ENCODE data around the gene GNS. TPM values are rescaled to one million over a fixed set of nuclear protein-coding genes. Genes with fewer than 3 reads are reported as not detected.

GNS gene
- total RNA-seq, 2 donors from 2014 or later = 76.5 to 106 TPM

DNA sequence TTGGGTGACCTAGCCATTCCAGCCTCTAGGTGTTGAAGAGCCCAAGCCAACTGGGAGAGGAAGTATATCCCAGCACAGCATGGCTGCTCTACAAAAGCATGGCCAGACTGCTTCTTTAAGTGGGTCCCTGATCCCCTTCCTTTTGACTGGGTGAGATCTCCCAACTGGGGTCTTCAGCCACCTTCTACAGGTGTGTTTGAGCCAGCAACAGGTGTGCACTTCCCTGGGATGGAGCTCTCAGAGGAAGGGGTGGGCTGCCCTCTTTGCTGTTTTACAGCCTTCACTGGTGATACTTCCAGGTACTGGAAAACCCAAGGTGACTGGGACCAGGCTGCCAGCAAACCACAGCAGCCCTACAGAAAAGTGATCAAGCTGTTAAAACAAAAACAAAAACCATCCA is 14.2 kb upstream of the GNS start:
- H3K4me3 ChIP-seq = no peak overlapping the region
- H3K9me3 ChIP-seq = peaks cover 0 to 20% of the 10 kb centered on the region in 2 donors
- DNase-seq (ENCODE audit: low spot score) = no peak
- H3K36me3 ChIP-seq = no peaks in the 10 kb centered on the region
- H3K4me1 ChIP-seq = no peaks in the 10 kb centered on the region
- TF ChIP-seq, protein P1, sequence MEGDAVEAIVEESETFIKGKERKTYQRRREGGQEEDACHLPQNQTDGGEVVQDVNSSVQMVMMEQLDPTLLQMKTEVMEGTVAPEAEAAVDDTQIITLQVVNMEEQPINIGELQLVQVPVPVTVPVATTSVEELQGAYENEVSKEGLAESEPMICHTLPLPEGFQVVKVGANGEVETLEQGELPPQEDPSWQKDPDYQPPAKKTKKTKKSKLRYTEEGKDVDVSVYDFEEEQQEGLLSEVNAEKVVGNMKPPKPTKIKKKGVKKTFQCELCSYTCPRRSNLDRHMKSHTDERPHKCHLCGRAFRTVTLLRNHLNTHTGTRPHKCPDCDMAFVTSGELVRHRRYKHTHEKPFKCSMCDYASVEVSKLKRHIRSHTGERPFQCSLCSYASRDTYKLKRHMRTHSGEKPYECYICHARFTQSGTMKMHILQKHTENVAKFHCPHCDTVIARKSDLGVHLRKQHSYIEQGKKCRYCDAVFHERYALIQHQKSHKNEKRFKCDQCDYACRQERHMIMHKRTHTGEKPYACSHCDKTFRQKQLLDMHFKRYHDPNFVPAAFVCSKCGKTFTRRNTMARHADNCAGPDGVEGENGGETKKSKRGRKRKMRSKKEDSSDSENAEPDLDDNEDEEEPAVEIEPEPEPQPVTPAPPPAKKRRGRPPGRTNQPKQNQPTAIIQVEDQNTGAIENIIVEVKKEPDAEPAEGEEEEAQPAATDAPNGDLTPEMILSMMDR (IDR thresholded peaks at IDR 0.05) = no peak
- H3K27ac ChIP-seq = no peak overlapping the region
- no peaks in the 10 kb centered on the region for H3K27me3 ChIP-seq

DNA sequence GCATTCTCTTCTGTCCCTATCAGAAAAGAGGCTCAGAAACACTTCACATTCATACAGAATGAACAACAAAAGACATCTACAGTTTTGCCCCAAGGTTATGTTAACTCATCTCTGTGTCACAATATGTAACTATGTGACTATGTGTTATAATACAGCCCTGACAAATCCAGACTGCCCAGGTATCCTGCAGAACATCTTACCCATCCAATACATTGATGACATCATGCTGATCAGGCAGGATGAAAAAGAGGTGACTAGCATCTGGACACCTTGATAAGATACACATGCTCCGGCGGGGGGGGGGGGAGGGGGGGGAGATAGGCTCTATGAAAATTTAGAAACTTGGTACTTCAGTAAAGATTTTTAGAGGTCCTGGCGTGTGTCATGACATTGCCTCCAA is 8.3 kb upstream of the GNS start:
- TF ChIP-seq, protein P1 (IDR thresholded peaks at IDR 0.05) = no peak

DNA sequence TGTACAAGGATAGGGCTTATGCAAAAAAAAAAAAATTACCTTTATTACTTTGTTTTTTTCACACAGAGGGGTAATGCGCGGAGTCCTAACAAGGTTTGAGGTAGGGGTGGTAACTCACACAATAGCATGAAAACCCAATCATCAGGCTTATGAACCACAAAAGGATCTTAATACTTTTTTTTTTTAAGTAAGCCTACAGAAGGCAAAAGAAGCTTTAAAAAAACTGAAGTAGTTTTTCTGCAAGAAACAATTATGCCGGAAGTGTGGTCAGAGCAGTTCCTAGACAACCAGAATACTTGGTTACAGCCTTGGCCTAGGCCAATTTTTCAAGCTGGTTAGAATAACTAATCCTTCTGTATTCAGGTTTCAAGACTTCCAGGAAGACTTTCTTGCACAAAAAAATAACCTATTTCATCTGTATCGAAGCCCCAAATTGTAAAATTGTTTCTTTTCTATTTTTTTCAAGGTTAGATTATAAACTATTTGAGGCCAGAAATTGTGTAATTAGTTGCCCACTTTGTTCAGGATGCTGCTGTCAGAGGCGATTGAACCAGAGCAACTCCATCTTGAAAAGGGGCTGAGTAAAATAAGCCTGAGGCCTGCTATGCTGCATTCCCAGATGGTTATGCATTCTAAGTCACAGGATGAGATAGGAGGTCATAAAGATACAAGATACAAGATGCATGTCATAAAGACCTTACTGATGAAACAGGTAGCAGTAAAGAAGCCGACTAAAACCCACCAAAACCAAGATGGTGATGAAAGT is 1.8 kb upstream of the GNS start:
- Histone ChIP-seq H3K36me3 (no peaks in the 10 kb centered on the region), H3K9me3 (no peaks in the 10 kb centered on the region), H3K4me3 (no peak overlapping the region), H3K27ac (no peak overlapping the region), H3K27me3 (no peaks in the 10 kb centered on the region), H3K4me1 (peaks cover 0 to 23% of the 10 kb centered on the region in 2 donors)
- DNase-seq (ENCODE audit: low spot score) = no peak
- TF ChIP-seq, protein P1 (IDR thresholded peaks at IDR 0.05) = no peak

More for the DNA sequence above, 8.3 kb upstream of the GNS start:
- Histone ChIP-seq H3K27ac (no peak overlapping the region), H3K36me3 (no peaks in the 10 kb centered on the region), H3K4me1 (no peaks in the 10 kb centered on the region), H3K9me3 (no peaks in the 10 kb centered on the region), H3K27me3 (no peaks in the 10 kb centered on the region), H3K4me3 (no peak overlapping the region)
- DNase-seq (ENCODE audit: low spot score) = no peak

DNA sequence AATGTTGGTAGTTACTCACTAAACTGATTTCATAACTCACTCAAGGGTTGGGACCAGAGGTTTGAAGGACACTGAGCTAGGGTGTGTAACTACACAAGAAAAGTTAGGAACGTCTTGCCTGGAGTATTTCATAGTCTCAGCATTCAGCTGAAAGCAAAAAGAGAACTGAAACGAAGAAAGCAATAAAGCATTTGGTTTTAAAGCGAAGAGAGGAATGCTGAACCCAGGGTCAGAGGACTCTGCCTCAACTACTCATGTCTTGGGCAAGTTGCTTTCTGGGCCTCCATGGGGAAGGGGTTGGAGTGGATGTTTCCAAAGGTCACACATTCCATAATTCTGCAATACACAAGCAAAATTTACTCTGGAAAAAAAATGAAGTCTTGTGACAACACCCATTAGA is 1.4 kb downstream of the GNS start:
- no peaks in the 10 kb centered on the region for H3K9me3 ChIP-seq
- H3K27ac ChIP-seq = no peak overlapping the region
- no peak for DNase-seq (ENCODE audit: low spot score)
- peaks cover 0 to 34% of the 10 kb centered on the region in 2 donors for H3K4me1 ChIP-seq
- no peak overlapping the region for H3K4me3 ChIP-seq
- TF ChIP-seq, protein P1 (IDR thresholded peaks at IDR 0.05) = no peak
- no peaks in the 10 kb centered on the region for H3K36me3 ChIP-seq
- H3K27me3 ChIP-seq = no peaks in the 10 kb centered on the region

DNA sequence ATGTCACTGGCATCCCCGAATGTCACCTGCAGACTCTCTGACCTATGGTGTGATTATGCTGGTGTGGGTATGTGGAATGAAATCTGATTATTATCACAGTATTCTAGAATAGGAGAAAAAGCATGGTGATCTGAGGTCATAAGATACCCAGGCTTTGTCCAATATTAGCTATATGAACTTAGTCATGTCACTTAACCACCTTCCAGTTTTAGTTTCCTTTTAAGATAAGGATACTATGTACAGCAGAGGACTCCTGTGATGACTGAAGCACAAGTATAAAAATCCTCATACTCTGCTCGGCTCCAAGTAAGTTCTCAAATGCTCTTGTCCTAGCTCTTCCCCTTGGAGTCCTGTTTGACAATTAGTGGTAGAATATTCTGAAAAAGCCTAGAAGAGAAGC is 2.8 kb downstream of the GNS start:
- TF ChIP-seq, protein P1 (IDR thresholded peaks at IDR 0.05) = no peak
- Histone ChIP-seq H3K27me3 (no peaks in the 10 kb centered on the region), H3K36me3 (no peaks in the 10 kb centered on the region), H3K9me3 (no peaks in the 10 kb centered on the region), H3K4me1 (peaks cover 0 to 35% of the 10 kb centered on the region in 2 donors), H3K4me3 (no peak overlapping the region), H3K27ac (no peak overlapping the region)
- no peak for DNase-seq (ENCODE audit: low spot score)

GRCh38 chr12:64753427-64753826 is 5.8 kb downstream of the GNS start:
- Histone ChIP-seq H3K36me3 (peaks cover 12% of the 10 kb centered on the region), H3K4me3 (no peak overlapping the region), H3K27ac (peak overlapping the region in 1 of 2 donors; percentile 3), H3K9me3 (no peaks in the 10 kb centered on the region), H3K4me1 (peaks cover 0 to 24% of the 10 kb centered on the region in 2 donors), H3K27me3 (no peaks in the 10 kb centered on the region)
- TF ChIP-seq, protein P1 (IDR thresholded peaks at IDR 0.05) = no peak
- no peak for DNase-seq (ENCODE audit: low spot score)
